Endothelial cell (in vitro differentiated cells): ENCODE data around the gene LIX1. TPM values are rescaled to one million over a fixed set of nuclear protein-coding genes. Genes with fewer than 3 reads are reported as not detected.
"Not testable (repeated sequence)": the region's sequence is repeated elsewhere in the genome, so short reads cannot be mapped to it uniquely, and the experiment has no call there.

Experiments used
- DNase-seq: peaks from one replicate; pipeline ENCODE4 v3.0.0; 2021; ENCODE audit warnings: low spot score
- H3K27ac Mint-ChIP-seq: one replicate; pipeline ENCODE4 v1.8.0; 2021; ENCODE audit warnings: mixed read lengths, inconsistent platforms; ENCODE audit not compliant: unreplicated experiment
- H3K27me3 Mint-ChIP-seq: one replicate; pipeline ENCODE4 v1.8.0; 2021; ENCODE audit warnings: mild to moderate bottlenecking, moderate library complexity, mixed read lengths, inconsistent platforms; ENCODE audit not compliant: unreplicated experiment
- H3K36me3 Mint-ChIP-seq: one replicate; pipeline ENCODE4 v1.8.0; 2021; ENCODE audit warnings: mild to moderate bottlenecking, low read depth, mixed read lengths, inconsistent platforms; ENCODE audit not compliant: unreplicated experiment
- H3K4me1 Mint-ChIP-seq: one replicate; pipeline ENCODE4 v1.8.0; 2021; ENCODE audit warnings: mild to moderate bottlenecking, mixed read lengths, inconsistent platforms; ENCODE audit not compliant: unreplicated experiment
- H3K4me3 Mint-ChIP-seq: one replicate; pipeline ENCODE4 v1.8.0; 2021; ENCODE audit warnings: mild to moderate bottlenecking, mixed read lengths, inconsistent platforms; ENCODE audit not compliant: unreplicated experiment
- H3K9me3 Mint-ChIP-seq: one replicate; pipeline ENCODE4 v1.8.0; 2021; ENCODE audit warnings: mixed read lengths, inconsistent platforms; ENCODE audit not compliant: unreplicated experiment
- long read RNA-seq: library from polyadenylated mRNA; unstranded; transcript quantifications from one replicate; pipeline ENCODE4 v2.0.0, GENCODE V29; 2020; ENCODE audit not compliant: unreplicated experiment
- total RNA-seq: library from RNA; stranded (reverse); fragmentation: NEBNext Ultra II Directional; extraction: Animal tissue kit (Norgen Biotek cat#: 25700); gene quantifications from one replicate; pipeline ENCODE4 v1.2.1, GENCODE V29; 2021; ENCODE audit not compliant: unreplicated experiment
- TF ChIP-seq, protein P1 (sequence below): fragments of 200-600 bp; sonication (generic); IDR thresholded peaks from one replicate; pipeline ENCODE4 v1.5.0; 2021; ENCODE audit warnings: antibody characterized with exemption; ENCODE audit not compliant: unreplicated experiment

LIX1 gene
- total RNA-seq = 0.46 TPM
- long read RNA-seq = 0 reads

DNA sequence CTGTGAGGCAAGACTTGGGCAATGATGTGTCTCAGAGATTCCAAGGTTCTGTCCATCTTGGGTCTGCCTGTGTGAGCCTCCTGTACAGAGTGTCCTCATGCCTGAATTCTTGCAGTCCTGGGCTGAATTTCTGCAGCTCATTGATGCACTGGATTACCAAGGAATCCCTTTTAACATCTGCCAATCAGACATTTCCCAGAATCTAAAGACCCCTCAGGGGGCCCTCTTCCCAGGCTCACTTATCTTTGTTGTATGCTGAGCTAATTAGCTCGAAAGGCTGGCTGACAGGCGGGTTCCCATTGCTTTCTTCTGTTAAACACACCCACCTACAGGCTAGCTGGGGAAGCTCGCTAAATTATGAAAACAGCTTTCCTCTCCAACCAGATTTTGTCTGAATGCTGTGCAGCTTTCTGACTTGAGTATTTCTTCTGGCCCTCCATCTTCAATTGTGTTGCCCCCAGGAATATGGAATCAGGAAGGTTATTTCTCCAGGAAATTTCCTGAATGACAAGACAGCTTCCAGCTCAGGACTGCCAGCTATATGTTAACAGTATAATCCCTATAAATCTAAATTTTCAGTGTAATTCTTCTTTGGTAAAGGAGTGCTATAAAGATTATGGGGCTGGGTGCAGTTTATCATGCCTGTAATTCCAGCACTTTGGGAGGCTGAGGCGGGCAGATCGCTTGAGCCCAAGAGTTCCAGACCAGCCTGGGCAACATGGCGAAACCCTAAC, at the start of gene LIX1:
Gene LIX1 (minus strand): TSS at position 91 of the 734 bp plus-strand sequence. CDS start 35 bp downstream, at position 56.
- Mint-ChIP-seq H3K27me3 (no peaks in the 10 kb centered on the region), H3K27ac (no peak within 1 kb of the TSS), H3K4me3 (no peak within 1 kb of the TSS), H3K36me3 (no peaks in the 10 kb centered on the region), H3K9me3 (no peaks in the 10 kb centered on the region), H3K4me1 (peaks cover 2% of the 10 kb centered on the region)
- DNase-seq = peak; percentile 29
- TF ChIP-seq, protein P1, sequence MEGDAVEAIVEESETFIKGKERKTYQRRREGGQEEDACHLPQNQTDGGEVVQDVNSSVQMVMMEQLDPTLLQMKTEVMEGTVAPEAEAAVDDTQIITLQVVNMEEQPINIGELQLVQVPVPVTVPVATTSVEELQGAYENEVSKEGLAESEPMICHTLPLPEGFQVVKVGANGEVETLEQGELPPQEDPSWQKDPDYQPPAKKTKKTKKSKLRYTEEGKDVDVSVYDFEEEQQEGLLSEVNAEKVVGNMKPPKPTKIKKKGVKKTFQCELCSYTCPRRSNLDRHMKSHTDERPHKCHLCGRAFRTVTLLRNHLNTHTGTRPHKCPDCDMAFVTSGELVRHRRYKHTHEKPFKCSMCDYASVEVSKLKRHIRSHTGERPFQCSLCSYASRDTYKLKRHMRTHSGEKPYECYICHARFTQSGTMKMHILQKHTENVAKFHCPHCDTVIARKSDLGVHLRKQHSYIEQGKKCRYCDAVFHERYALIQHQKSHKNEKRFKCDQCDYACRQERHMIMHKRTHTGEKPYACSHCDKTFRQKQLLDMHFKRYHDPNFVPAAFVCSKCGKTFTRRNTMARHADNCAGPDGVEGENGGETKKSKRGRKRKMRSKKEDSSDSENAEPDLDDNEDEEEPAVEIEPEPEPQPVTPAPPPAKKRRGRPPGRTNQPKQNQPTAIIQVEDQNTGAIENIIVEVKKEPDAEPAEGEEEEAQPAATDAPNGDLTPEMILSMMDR = peak; percentile 32

DNA sequence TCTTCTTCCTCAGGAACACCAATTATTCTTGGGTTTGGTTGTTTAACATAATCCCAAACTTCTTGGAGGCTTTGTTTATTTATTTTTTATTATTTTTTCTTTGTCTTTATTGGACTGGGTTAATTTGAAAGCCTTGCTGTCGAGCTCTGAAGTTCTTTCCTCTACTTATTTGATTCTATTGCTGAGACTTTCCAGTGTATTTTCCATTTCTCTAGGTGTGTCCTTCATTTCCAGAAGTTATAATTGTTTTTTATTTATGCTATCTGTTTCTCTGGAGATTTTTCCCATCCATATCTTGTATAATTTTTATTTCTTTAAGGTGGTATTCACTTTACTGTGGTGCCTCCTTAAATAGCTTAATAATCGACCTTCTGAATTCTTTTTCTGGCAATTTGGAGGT, 49.5 kb upstream of the LIX1 start:
- TF ChIP-seq, protein P1 = no peak
- Mint-ChIP-seq H3K4me1 (peaks cover 16% of the 10 kb centered on the region), H3K9me3 (no peaks in the 10 kb centered on the region), H3K4me3 (no peak overlapping the region), H3K36me3 (peaks cover 4% of the 10 kb centered on the region), H3K27ac (no peak overlapping the region), H3K27me3 (peaks cover 3% of the 10 kb centered on the region)
- DNase-seq = no peak

GRCh38 chr5:97189523-97189922, 47.1 kb upstream of the LIX1 start:
- H3K27ac Mint-ChIP-seq, H3K9me3 Mint-ChIP-seq, DNase-seq, H3K4me3 Mint-ChIP-seq, H3K36me3 Mint-ChIP-seq, H3K27me3 Mint-ChIP-seq: not testable (repeated sequence)
- peaks cover 13% of the 10 kb centered on the region for H3K4me1 Mint-ChIP-seq

GRCh38 chr5:97183930-97184213, 41.5 kb upstream of the LIX1 start:
- no peaks in the 10 kb centered on the region for H3K9me3 Mint-ChIP-seq
- TF ChIP-seq, protein P1 = no peak
- DNase-seq = no peak
- H3K36me3 Mint-ChIP-seq = peaks cover 4% of the 10 kb centered on the region
- H3K27ac Mint-ChIP-seq = peak overlapping the region; percentile 97
- H3K4me3 Mint-ChIP-seq = peak overlapping the region; percentile 93
- peaks cover 6% of the 10 kb centered on the region for H3K27me3 Mint-ChIP-seq
- H3K4me1 Mint-ChIP-seq = peaks cover 24% of the 10 kb centered on the region

GRCh38 chr5:97183100-97183929, 40.9 kb upstream of the LIX1 start, which contains the start of gene RIOK2:
Gene RIOK2, minus strand, starts transcription at chr5:97183247. Its CDS starts 56 bp downstream, at chr5:97183191.
- Mint-ChIP-seq H3K36me3 (peaks cover 10% of the 10 kb centered on the region), H3K4me3 (peak within 1 kb of the TSS; percentile 93), H3K27me3 (peaks cover 6% of the 10 kb centered on the region), H3K4me1 (peaks cover 24% of the 10 kb centered on the region), H3K9me3 (no peaks in the 10 kb centered on the region), H3K27ac (peak within 1 kb of the TSS; percentile 97)
- TF ChIP-seq, protein P1 = no peak
- peak; percentile 82 for DNase-seq
